ENCODE data around the gene CHST8.
"Not testable (repeated sequence)": the region's sequence is repeated elsewhere in the genome, so short reads cannot be mapped to it uniquely, and the experiment has no call there.

The CHST8 gene

DNA sequence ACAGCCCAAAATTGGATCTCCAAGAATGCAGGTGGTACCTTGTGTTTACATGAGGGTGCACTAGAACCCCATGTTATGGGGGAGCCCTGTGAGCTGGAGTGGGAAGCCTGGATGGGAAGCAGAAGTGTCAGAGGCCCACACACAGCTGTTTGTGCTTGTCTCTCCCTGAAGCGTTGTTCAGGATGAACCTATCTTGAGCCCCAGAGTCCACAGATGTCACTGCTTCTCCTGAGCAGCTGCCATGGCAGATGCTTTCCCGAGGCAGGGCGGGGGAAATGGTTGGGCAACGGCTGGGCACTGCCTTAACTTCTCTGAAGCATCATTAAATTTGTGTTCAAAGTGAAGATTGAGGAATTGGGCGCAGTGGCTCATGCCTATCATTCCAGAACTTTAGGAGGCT lies 17.1 kb upstream of the CHST8 start:
- H3K4me3 ChIP-seq (ENCODE audit: low read depth, low read length): no peak overlapping the region
- TF ChIP-seq CTCF (IDR thresholded peaks at IDR 0.05; ENCODE audit: insufficient read depth, low read depth, low read length, missing control alignments): no peak

DNA sequence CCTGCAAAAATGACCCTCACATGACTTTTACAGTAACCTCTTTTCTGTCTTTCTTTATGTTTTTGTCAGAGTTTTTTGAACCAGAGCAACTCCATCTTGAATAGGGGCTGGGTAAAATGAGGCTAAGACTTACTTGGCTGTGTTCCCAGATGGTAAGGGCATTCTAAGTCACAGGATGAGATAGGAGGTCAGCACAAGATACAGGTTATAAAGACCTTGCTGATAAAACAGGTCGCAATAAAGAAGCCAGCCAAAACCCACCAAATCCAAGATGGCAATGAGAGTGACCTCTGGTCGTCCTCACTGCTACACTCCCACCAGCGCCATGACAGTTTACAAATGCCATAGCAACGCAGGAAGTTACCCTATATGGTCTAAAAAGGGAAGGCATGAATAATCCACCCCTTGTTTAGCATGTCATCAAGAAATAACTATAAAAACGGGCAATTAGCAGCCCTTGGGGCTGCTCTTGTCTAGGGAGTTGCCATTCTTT lies 15.9 kb upstream of the CHST8 start:
- DNase-seq (ENCODE audit: low read depth); H3K4me3 ChIP-seq (ENCODE audit: low read depth, low read length): not testable (repeated sequence)

More for the DNA sequence above, 17.1 kb upstream of the CHST8 start:
- no peak for DNase-seq (ENCODE audit: low read depth)

GRCh38 chr19:33606556-33606955 lies 15.2 kb upstream of the CHST8 start:
- DNase-seq (ENCODE audit: low read depth): no peak
- H3K4me3 ChIP-seq (ENCODE audit: low read depth, low read length): no peak overlapping the region
- no peak for TF ChIP-seq CTCF (IDR thresholded peaks at IDR 0.05; ENCODE audit: insufficient read depth, low read depth, low read length, missing control alignments)

DNA sequence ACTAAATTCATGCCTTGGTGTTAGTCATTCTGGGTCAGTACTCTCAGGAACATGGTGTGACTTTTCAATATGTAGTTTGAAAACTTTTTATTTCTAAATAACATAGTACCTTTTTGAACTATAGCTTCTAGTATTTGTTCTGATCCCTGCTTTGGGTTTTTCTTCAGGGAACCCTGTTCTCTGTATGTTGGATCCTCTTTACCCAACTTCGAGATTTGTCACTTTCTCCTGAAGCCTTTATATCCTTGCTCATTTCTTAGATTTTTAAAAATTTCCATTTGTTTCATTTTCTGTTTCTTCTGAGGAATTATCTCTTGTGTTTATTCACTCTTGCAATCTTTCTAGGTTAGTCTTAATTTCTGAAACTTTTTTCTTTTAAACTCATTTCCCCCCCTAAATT lies 12.4 kb upstream of the CHST8 start:
- H3K4me3 ChIP-seq (ENCODE audit: low read depth, low read length): no peak overlapping the region
- no peak for DNase-seq (ENCODE audit: low read depth)
- TF ChIP-seq CTCF (IDR thresholded peaks at IDR 0.05; ENCODE audit: insufficient read depth, low read depth, low read length, missing control alignments): no peak

DNA sequence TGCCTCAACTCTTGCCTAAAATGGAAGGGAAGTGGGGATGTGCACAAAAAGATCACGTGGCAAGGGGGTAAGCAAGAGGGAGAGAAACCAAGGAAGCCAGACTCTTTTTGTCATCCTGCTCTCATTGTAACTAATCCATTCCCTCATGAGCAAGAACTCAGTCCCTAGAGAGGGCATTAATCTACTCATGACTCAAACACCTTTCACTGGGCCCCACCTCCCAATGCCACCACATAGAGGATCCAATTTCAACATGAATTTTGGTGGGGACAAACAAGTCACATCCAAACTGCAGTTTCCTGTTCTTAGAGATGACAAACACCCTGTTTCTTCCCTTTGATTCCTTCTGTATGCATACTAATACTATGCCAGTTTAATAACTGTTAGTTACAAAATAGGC lies 11.2 kb upstream of the CHST8 start:
- H3K4me3 ChIP-seq (ENCODE audit: low read depth, low read length): no peak overlapping the region
- no peak for DNase-seq (ENCODE audit: low read depth)
- TF ChIP-seq CTCF (IDR thresholded peaks at IDR 0.05; ENCODE audit: insufficient read depth, low read depth, low read length, missing control alignments): no peak

- no peak overlapping the region for H3K4me3 ChIP-seq (ENCODE audit: low read depth, low read length)
- TF ChIP-seq CTCF (IDR thresholded peaks at IDR 0.05; ENCODE audit: insufficient read depth, low read depth, low read length, missing control alignments): no peak
- no peak for DNase-seq (ENCODE audit: low read depth)
Observed at GRCh38 chr19:33612928-33613619, 8.7 kb upstream of the CHST8 start.

DNA sequence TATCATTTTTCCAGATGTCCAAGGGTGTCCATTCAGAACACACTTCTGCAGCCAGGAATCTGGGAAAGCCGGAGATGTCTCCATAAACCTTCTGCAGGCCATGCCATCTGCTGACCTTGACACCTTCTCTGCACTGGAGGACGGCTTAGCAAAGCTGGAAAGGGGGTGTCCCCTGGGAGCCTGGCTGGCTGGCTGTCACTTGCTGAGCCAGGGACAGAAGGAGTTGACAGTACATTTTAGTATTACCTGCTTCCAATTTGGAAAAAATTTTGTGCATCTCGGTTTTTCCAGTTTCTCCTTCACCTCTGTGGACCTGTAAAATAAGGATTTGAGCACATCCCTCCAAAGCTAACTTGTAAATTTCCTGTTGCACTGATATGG lies 8.1 kb upstream of the CHST8 start:
- no peak for DNase-seq (ENCODE audit: low read depth)
- no peak overlapping the region for H3K4me3 ChIP-seq (ENCODE audit: low read depth, low read length)
- TF ChIP-seq CTCF (IDR thresholded peaks at IDR 0.05; ENCODE audit: insufficient read depth, low read depth, low read length, missing control alignments): no peak

Data from GM12865 (cell line).